ENCODE data around the gene RBMS2. TPM values are rescaled to one million over a fixed set of nuclear protein-coding genes. Genes with fewer than 3 reads are reported as not detected.

RBMS2 gene
- total and polyA plus RNA-seq, 10 of the 15 experiments (the other 5 are each of a cell fraction or from before 2014, with no cell fraction given), result 0.56 to 7.1 (median 2.4) TPM

GRCh38 chr12:56522411-56523193, 982 bp downstream of the RBMS2 start:
- H3K27ac ChIP-seq (ENCODE audit: control insufficient read depth, insufficient read depth), result no peak overlapping the region
- TF ChIP-seq GABPA (IDR thresholded peaks at IDR 0.05; ENCODE audit: low read depth), result no peak
- no peak for TF ChIP-seq MLLT1 (IDR thresholded peaks at IDR 0.05)
- TF ChIP-seq TBL1XR1 (IDR thresholded peaks at IDR 0.05; ENCODE audit: low read depth, low read length), result no peak
- TF ChIP-seq RELB (IDR thresholded peaks at IDR 0.05; ENCODE audit: low read depth), result no peak
- no peak for TF ChIP-seq HDGF (IDR thresholded peaks at IDR 0.05)
- TF ChIP-seq EED (IDR thresholded peaks at IDR 0.05; ENCODE audit: low read depth), result no peak
- TF ChIP-seq PAX8 (IDR thresholded peaks at IDR 0.05), result no peak
- no peak for TF ChIP-seq BACH1 (IDR thresholded peaks at IDR 0.05; ENCODE audit: borderline replicate concordance)
- no peak for TF ChIP-seq EP300 (IDR thresholded peaks at IDR 0.05; ENCODE audit: borderline replicate concordance in 1 of 2, control insufficient read depth in 1 of 2, low read depth in 2 of 2, low read length in 2 of 2)
- TF ChIP-seq SUPT20H (IDR thresholded peaks at IDR 0.05; ENCODE audit: borderline replicate concordance, control insufficient read depth, low read depth, low read length), result no peak
- no peak for TF ChIP-seq E2F4 (IDR thresholded peaks at IDR 0.05; ENCODE audit: low read depth, low read length)
- H3K4me1 ChIP-seq (ENCODE audit: control insufficient read depth, insufficient read depth, low read length), result peaks cover 4% of the 10 kb centered on the region; the same call in 1 of the 2 replicates
- peak overlapping the region; percentile 55; the same call in 1 of the 2 replicates for H3K4me3 ChIP-seq
- no peaks in the 10 kb centered on the region for H3K36me3 ChIP-seq (ENCODE audit: control insufficient read depth in 2 of 2, insufficient read depth in 2 of 2, low read length in 1 of 2)
- peak overlapping the region; percentile 72 for H3K4me2 ChIP-seq (ENCODE audit: control insufficient read depth, insufficient read depth)
- no peaks in the 10 kb centered on the region for H3K9me3 ChIP-seq (replicated peaks; ENCODE audit: control insufficient read depth, insufficient read depth, low read length)
- DNase-seq (ENCODE audit: low read depth, low spot score) (no peak), FAIRE-seq (peak; percentile 35), ATAC-seq (peak; percentile 40)
- peak overlapping the region; percentile 54 for H3K9ac ChIP-seq (ENCODE audit: control insufficient read depth, insufficient read depth, low read length)
- 57% methylated on average over 4 of the region's 4 CpGs for WGBS (ENCODE audit: insufficient coverage, insufficient replicate concordance, low lambda C conversion rate, missing lambda C conversion rate)
- ChIA-PET SMC1A (ENCODE audit: uncharacterized antibody, unreplicated experiment) (interaction anchor here (1.0 to 2.7 kb wide), 9 partner anchors 9 to 235 kb away, joined by 3 to 10 read pairs (median 6); no protein-coding TSS in a partner anchor), POLR2A (interaction anchor here (0.6 to 1.9 kb wide), 2 partner anchors 20 to 107 kb away, joined by 3 to 5 read pairs; partner anchors contain the start of gene BAZ2A), RAD21 (ENCODE audit: unreplicated experiment) (interaction anchor here (0.8 to 1.5 kb wide), 2 partner anchors 104 to 114 kb away, joined by 3 to 4 read pairs; no protein-coding TSS in a partner anchor), CTCF (interaction anchor here (0.8 to 3.6 kb wide), 7 partner anchors 9 to 114 kb away, joined by 3 to 18 read pairs (median 6); no protein-coding TSS in a partner anchor)
- peak overlapping the region; percentile 79 for H2AFZ ChIP-seq (ENCODE audit: control insufficient read depth, low read depth, low read length)
- TSS peak; percentile 79 for BruUV-seq (replicated peaks)
- in situ Hi-C loops (cut with MboI), result loop anchor here (5.0 kb wide), 1 partner anchor 70 kb away; no protein-coding TSS in a partner anchor
- no peaks in the 10 kb centered on the region for H3K79me2 ChIP-seq (ENCODE audit: control insufficient read depth, insufficient read depth, low read length)
- intact Hi-C loops (cut with micrococcal nuclease; ENCODE audit: unreplicated experiment), result no loop called here
- no peaks in the 10 kb centered on the region; a peak in 1 of 4 replicates for H3K27me3 ChIP-seq (replicated peaks in 1 of 2; ENCODE audit: control insufficient read depth in 2 of 2, insufficient read depth in 2 of 2, low read length in 1 of 2)
- H4K20me1 ChIP-seq (ENCODE audit: control insufficient read depth, insufficient read depth), result no peaks in the 10 kb centered on the region
